Kidney (tissue), 14 donors: ENCODE data around the gene EVC2. TPM values are rescaled to one million over a fixed set of nuclear protein-coding genes. Genes with fewer than 3 reads are reported as not detected.

Experiments
- DNase-seq, 5 donors: peaks; one replicate each; pipeline ENCODE4 v3.0.0-alpha.2; 2013 to 2020
- FAIRE-seq: peaks from 2 replicates; lab custom pipeline; 2012; peaks lifted over from hg19 to GRCh38; lab: Jason Lieb, UNC
- H3K27ac ChIP-seq, 2 donors: one replicate each; pipeline ENCODE4 v1.7.0; 2013; ENCODE audit warnings: low read depth in 2 of 2, low read length in 2 of 2, inconsistent platforms in 1 of 2
- H3K27me3 ChIP-seq: one replicate; pipeline ENCODE4 v1.7.1; 2013; ENCODE audit warnings: low read length, inconsistent platforms; ENCODE audit not compliant: control insufficient read depth, insufficient read depth
- H3K36me3 ChIP-seq, 3 donors: one replicate each; pipeline versions ENCODE4 v1.7.0 to v1.7.1; 2013; ENCODE audit warnings: low read length in 3 of 3, control low read depth in 1 of 3, inconsistent platforms in 1 of 3; ENCODE audit not compliant: insufficient read depth in 3 of 3, control insufficient read depth in 2 of 3
- H3K4me1 ChIP-seq, 3 donors: one replicate each; pipeline versions ENCODE4 v1.7.0 to v1.7.1; 2013; ENCODE audit warnings: low read length in 3 of 3, inconsistent platforms in 1 of 3, low read depth in 1 of 3; ENCODE audit not compliant: control insufficient read depth in 2 of 3, insufficient read depth in 2 of 3
- H3K4me3 ChIP-seq, 3 donors: one replicate each; pipeline versions ENCODE4 v1.7.0 to v1.8.1; 2013; ENCODE audit warnings: low read length in 3 of 3, control low read depth in 1 of 3, inconsistent platforms in 1 of 3
- H3K9ac ChIP-seq, 3 donors: one replicate each; pipeline versions ENCODE4 v1.7.0 to v1.7.1; 2013; ENCODE audit warnings: low read length in 3 of 3, control low read depth in 1 of 3, inconsistent platforms in 1 of 3
- H3K9me3 ChIP-seq, 3 donors: one replicate each; pipeline versions ENCODE4 v1.7.0 to v1.7.1; 2013; ENCODE audit warnings: low read length in 3 of 3, control low read depth in 1 of 3, inconsistent platforms in 1 of 3; ENCODE audit not compliant: control insufficient read depth in 2 of 3, insufficient read depth in 1 of 3
- intact Hi-C: fragments of 100-400 bp; cut with DNase I; formaldehyde crosslinking; loops from one replicate; pipeline ENCODE4 v1.11.1; 2022
- polyA plus RNA-seq: library from polyadenylated mRNA; stranded (reverse); fragments of 350-450 nt; fragmentation: Illumina TruSeq; extraction: RNeasy Lipid Tissue Mini Kit (QIAGEN cat#74804); gene quantifications from one replicate; pipeline ENCODE4 v1.2.3, GENCODE V29; 2014; ENCODE audit warnings: low read depth, low replicate concordance; ENCODE audit not compliant: insufficient read depth
- total RNA-seq: library from RNA; stranded (reverse); fragmentation: NEBNext Ultra II Directional; extraction: Animal tissue kit (Norgen Biotek cat#: 25700); gene quantifications from one replicate; pipeline ENCODE4 v1.2.1, GENCODE V29; 2021
- TF ChIP-seq, protein P1 (sequence below): IDR thresholded peaks from 3 replicates; pipeline ENCODE4 v1.5.1; 2012; ENCODE audit warnings: mild to moderate bottlenecking, moderate library complexity, borderline replicate concordance; ENCODE audit not compliant: insufficient read depth; ENCODE audit errors: extremely low read depth
- donor health status: control.
- donor health status: control.
- donor health status: control.
- donor health status: control.
- donor health status: control.
- donor health status: DM: yes; HTN: yes; CAD: no.
- donor health status: Normal renal cell carcinoma (clear cell type).

The EVC2 gene
- total and polyA plus RNA-seq, 2 donors from 2014 or later, result 1.6 to 8.7 TPM

DNA sequence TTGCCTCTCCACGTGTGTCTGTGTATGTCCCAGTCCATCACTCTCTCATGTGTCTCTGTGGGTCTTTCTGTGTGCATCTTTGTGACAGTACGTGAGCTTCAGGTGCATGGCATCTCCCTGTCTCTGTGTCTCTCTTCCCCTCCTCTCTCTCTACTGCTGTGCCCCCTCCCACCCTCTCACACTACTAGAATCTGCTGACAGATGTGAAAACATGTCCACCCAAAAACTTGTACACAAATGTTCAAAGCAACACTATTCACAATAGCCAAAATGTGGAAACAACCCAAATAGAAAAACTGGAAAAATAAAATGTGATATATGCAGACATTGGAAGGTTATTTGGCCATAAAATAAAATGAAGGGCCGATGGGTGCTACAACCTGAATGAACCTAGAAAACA, 12.6 kb upstream of the EVC2 start:
- H3K27me3 ChIP-seq, result no peaks in the 10 kb centered on the region
- DNase-seq, result no peak
- H3K36me3 ChIP-seq, result no peaks in the 10 kb centered on the region
- no peaks in the 10 kb centered on the region for H3K9me3 ChIP-seq
- FAIRE-seq, result no peak
- H3K27ac ChIP-seq, result peak overlapping the region; percentile 8 to 39
- H3K4me3 ChIP-seq, result no peak overlapping the region
- TF ChIP-seq, protein P1, sequence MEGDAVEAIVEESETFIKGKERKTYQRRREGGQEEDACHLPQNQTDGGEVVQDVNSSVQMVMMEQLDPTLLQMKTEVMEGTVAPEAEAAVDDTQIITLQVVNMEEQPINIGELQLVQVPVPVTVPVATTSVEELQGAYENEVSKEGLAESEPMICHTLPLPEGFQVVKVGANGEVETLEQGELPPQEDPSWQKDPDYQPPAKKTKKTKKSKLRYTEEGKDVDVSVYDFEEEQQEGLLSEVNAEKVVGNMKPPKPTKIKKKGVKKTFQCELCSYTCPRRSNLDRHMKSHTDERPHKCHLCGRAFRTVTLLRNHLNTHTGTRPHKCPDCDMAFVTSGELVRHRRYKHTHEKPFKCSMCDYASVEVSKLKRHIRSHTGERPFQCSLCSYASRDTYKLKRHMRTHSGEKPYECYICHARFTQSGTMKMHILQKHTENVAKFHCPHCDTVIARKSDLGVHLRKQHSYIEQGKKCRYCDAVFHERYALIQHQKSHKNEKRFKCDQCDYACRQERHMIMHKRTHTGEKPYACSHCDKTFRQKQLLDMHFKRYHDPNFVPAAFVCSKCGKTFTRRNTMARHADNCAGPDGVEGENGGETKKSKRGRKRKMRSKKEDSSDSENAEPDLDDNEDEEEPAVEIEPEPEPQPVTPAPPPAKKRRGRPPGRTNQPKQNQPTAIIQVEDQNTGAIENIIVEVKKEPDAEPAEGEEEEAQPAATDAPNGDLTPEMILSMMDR, result no peak
- peak overlapping the region in 1 of 3 donors; percentile 17 for H3K9ac ChIP-seq
- H3K4me1 ChIP-seq, result peaks cover 2 to 60% (median 52%) of the 10 kb centered on the region in 3 donors
- intact Hi-C loops, result no loop called here

DNA sequence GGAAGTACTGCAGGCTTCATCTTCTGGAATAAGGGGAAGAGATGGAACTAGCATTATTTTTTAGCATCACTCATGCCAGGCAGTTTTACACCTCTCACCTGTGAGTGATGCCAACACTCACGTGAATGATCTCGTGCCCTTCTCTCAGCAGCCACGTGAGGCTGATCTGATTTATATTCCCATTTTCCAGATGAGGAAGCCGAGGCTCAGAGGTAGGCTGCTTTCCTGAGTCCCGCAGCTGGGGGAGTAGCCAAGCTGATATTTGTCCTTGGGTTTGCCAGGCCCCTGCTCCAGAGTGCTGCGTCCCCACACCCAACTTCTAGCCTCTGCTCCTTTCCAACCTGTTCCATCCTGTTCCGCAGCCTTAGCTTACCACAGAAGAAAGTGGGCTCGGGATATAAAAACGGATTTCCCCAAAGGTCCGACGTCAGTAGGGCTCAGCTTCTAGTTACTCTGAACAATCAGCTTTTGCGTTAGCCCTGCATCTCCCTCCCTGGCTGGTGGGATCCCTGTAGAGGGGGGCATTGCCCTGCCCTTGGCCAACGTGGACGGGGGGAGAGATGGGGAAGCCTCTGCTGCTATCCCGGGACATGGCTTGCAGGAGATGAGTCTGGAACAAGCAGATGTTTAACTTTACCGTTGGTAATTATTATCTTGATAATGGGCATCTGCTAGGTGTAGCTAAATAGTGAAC, 11.9 kb upstream of the EVC2 start:
- Histone ChIP-seq H3K27ac (peak overlapping the region; percentile 39 to 60), H3K36me3 (no peaks in the 10 kb centered on the region), H3K4me1 (peaks cover 2 to 61% (median 52%) of the 10 kb centered on the region in 3 donors), H3K9ac (peak overlapping the region in 1 of 3 donors; percentile 17), H3K27me3 (no peaks in the 10 kb centered on the region), H3K9me3 (peaks cover 0 to 2% (median 0%) of the 10 kb centered on the region in 3 donors), H3K4me3 (no peak overlapping the region)
- intact Hi-C loops, result no loop called here
- FAIRE-seq (no peak), DNase-seq (peak in 2 of 5 donors; percentile 7 to 27)
- TF ChIP-seq, protein P1, result no peak

DNA sequence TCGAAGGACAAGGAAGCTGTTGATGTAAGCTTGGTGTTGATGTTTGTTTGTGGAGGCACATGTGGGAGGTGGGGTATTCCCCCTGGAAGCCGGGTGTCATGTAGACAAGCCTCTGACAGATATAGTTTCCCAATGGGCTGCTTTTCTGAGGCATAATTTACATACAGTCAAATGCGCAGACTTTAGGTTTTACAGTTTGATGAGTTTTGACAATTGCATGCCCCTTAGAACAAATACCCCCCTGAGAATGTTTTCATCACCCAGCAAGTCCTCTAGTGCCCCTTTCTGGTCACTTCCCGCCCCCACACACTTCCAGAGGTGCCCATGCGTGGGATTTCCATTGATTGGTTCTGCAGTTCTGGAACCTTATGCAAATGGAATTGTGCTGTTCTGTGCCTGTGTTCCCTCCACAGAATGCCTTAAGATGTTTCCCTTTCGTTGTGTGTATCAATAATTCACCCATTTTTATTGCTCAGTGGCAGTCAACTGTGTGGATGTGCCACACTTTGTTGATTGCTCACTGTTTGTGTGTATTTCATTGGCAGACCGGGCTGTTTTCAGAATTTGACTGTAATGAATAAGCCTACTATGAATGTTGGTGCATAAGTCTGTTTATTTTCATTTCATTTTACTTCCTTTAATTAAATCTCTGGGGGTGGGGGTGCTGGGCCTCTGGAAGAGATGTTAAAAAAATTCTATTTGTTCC, 11.1 kb upstream of the EVC2 start:
- H3K27me3 ChIP-seq, result no peaks in the 10 kb centered on the region
- DNase-seq (peak in 2 of 5 donors; percentile 39 to 54), FAIRE-seq (no peak)
- intact Hi-C loops, result no loop called here
- H3K36me3 ChIP-seq, result no peaks in the 10 kb centered on the region
- peaks cover 0 to 4% (median 0%) of the 10 kb centered on the region in 3 donors for H3K9me3 ChIP-seq
- H3K9ac ChIP-seq, result no peak overlapping the region
- peak overlapping the region; percentile 60 to 64 for H3K27ac ChIP-seq
- H3K4me3 ChIP-seq, result no peak overlapping the region
- TF ChIP-seq, protein P1, result no peak
- peaks cover 2 to 60% (median 52%) of the 10 kb centered on the region in 3 donors for H3K4me1 ChIP-seq
